SIG-M5 treated with dmso at 0.1 percent for 504 hours (cell line): Measurements from ENCODE around the gene MRPL27.

Source experiments
- DNase-seq: peaks from one replicate; lab custom pipeline; 2025; ENCODE audit not compliant: unreplicated experiment; lab: John Stamatoyannopoulos, UW

MRPL27 gene

DNA sequence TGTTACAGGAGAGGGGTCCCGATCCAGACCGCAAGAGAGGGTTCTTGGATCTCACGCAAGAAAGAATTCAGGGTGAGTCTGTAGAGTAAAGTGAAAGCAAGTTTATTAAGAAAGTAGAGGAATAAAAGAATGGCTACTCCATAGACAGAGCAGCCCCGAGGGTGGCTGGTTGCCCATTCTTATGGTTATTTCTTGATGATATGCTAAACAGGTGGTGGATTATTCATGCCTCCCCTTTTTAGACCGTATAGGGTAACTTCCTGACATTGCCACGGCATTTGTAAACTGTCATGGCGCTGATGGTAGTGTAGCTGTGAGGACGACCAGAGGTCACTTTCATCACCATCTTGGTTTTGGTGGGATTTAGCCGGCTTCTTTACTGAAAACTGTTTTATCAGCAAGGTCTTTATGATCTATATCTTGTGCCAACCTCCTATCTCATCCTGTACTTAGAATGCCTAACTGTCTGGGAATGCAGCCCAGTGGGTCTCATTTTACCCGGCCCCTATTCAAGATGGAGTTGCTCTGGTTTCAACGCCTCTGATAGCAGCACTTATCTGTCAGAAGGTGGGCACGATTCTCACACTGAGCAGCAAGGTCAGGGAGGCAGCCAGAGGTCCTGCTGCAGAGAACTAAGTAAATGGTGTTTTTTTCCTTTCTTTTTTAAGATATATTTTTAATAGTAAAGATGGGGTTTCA, 53.5 kb downstream of the MRPL27 start:
- no peak for DNase-seq

DNA sequence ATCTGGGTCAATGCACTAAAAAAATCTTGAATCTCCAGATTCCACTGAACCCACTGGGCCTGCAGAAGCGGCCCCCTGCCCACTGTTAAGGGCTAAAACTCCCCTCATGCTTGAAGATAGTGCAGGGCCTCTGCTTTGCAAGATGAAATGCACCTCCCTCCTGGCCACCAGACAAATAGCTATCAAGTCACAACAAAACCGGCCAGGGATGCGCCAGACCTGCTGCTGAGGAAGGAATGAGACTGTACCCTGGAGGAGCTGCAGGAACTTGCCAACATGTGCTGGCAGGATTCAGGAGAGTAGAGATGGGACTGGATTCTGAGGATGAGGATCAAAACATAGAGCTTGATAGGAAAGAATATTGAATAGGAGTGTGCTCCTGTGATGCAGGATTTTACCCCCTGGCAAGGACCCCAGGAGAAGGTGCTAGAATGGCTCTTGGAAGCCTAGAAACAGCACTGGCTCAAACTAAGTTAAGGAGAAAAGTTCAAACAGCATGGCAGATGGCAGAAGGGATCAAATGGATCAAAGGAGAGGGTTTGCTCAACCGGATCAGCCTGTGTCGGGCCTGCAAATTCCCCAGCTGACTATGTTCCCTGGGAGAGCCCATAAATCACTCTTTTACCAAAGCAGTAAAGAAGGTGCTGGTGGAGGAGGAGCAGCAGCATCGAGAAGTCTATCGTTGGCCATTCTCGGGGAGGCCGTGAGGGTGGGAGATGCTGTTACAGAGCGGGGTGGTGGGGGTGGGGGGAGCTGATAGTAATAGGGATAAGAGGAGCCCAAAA, 54.3 kb downstream of the MRPL27 start:
- DNase-seq, result no peak
